ENCODE results near the gene SPG11.

SPG11 gene

GRCh38 chr15:44596511-44597010 is 66.9 kb downstream of the SPG11 start:
- H3K9me3 ChIP-seq (replicated peaks; ENCODE audit: insufficient read depth, low read length), result no peaks in the 10 kb centered on the region
- H3K4me2 ChIP-seq (ENCODE audit: low read depth, low read length), result peak overlapping the region; percentile 49; the same call in 1 of the 2 replicates
- H3K36me3 ChIP-seq (replicated peaks; ENCODE audit: insufficient read depth, low read length), result no peaks in the 10 kb centered on the region
- no peaks in the 10 kb centered on the region for H3K79me2 ChIP-seq (ENCODE audit: low read length)
- no peaks in the 10 kb centered on the region for H3K27me3 ChIP-seq (replicated peaks; ENCODE audit: insufficient read depth, low read length)
- H3K27ac ChIP-seq (ENCODE audit: low read length), result peak overlapping the region; percentile 70; the same call in 1 of the 2 replicates
- H4K20me1 ChIP-seq (ENCODE audit: insufficient read depth, low read length), result no peaks in the 10 kb centered on the region
- no peak overlapping the region for H3K4me3 ChIP-seq (ENCODE audit: low read length)
- peaks cover 18% of the 10 kb centered on the region for H3F3A ChIP-seq (ENCODE audit: insufficient read depth, low read length)
- H3K4me1 ChIP-seq (ENCODE audit: low read length), result peaks cover 24% of the 10 kb centered on the region
- DNase-seq, result peak; percentile 12
- no peak overlapping the region for H2AFZ ChIP-seq (ENCODE audit: low read length)
- H3K9ac ChIP-seq (ENCODE audit: low read length), result no peak overlapping the region
- TF ChIP-seq EZH2phosphoT487 (IDR thresholded peaks at IDR 0.05; ENCODE audit: low read length), result no peak
- TF ChIP-seq, protein P1, sequence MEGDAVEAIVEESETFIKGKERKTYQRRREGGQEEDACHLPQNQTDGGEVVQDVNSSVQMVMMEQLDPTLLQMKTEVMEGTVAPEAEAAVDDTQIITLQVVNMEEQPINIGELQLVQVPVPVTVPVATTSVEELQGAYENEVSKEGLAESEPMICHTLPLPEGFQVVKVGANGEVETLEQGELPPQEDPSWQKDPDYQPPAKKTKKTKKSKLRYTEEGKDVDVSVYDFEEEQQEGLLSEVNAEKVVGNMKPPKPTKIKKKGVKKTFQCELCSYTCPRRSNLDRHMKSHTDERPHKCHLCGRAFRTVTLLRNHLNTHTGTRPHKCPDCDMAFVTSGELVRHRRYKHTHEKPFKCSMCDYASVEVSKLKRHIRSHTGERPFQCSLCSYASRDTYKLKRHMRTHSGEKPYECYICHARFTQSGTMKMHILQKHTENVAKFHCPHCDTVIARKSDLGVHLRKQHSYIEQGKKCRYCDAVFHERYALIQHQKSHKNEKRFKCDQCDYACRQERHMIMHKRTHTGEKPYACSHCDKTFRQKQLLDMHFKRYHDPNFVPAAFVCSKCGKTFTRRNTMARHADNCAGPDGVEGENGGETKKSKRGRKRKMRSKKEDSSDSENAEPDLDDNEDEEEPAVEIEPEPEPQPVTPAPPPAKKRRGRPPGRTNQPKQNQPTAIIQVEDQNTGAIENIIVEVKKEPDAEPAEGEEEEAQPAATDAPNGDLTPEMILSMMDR (IDR thresholded peaks at IDR 0.05; ENCODE audit: low read length), result no peak
- TF ChIP-seq EZH2 (optimal IDR thresholded peaks at IDR 0.05; ENCODE audit: low read depth, low read length), result no peak
- H3K9me2 ChIP-seq (replicated peaks; ENCODE audit: insufficient read depth, low read length), result no peaks in the 10 kb centered on the region

- Histone ChIP-seq H3K36me3 (replicated peaks; ENCODE audit: insufficient read depth, low read length) (no peaks in the 10 kb centered on the region), H2AFZ (ENCODE audit: low read length) (no peak overlapping the region), H3K4me3 (ENCODE audit: low read length) (no peak overlapping the region), H3K9me3 (replicated peaks; ENCODE audit: insufficient read depth, low read length) (no peaks in the 10 kb centered on the region), H3K4me1 (ENCODE audit: low read length) (peaks cover 24% of the 10 kb centered on the region), H3K4me2 (ENCODE audit: low read depth, low read length) (peak overlapping the region; percentile 49; the same call in 1 of the 2 replicates), H3K9me2 (replicated peaks; ENCODE audit: insufficient read depth, low read length) (no peaks in the 10 kb centered on the region), H3F3A (ENCODE audit: insufficient read depth, low read length) (peaks cover 18% of the 10 kb centered on the region), H3K9ac (ENCODE audit: low read length) (no peak overlapping the region), H3K79me2 (ENCODE audit: low read length) (no peaks in the 10 kb centered on the region), H3K27me3 (replicated peaks; ENCODE audit: insufficient read depth, low read length) (no peaks in the 10 kb centered on the region), H3K27ac (ENCODE audit: low read length) (peak overlapping the region; percentile 70), H4K20me1 (ENCODE audit: insufficient read depth, low read length) (no peaks in the 10 kb centered on the region)
- peak; percentile 78 for DNase-seq
- TF ChIP-seq EZH2phosphoT487 (IDR thresholded peaks at IDR 0.05; ENCODE audit: low read length) (no peak), EZH2 (optimal IDR thresholded peaks at IDR 0.05; ENCODE audit: low read depth, low read length) (no peak)
- TF ChIP-seq, protein P1 (IDR thresholded peaks at IDR 0.05; ENCODE audit: low read length), result no peak
Measured at GRCh38 chr15:44595656-44596510, 67.6 kb downstream of the SPG11 start.

DNA sequence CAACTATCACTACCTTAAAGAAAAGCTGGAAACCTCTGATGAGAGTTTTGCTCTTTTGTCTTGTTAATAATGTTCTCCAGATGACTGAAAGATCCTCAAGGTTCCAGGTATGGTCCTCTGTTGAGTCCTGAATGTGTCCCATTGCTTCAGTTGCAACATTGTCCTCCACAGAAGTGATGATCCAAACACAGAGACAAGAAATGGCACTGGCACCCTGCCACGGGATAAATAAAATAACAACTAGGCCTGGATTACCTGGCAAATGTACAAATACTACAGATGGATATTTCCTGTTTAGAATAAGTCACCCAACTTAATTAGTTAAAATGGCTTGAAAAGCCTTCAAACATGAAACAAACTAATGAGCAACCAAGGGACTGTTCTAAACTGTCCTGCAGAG is 68.2 kb downstream of the SPG11 start:
- Histone ChIP-seq H3K36me3 (replicated peaks; ENCODE audit: insufficient read depth, low read length) (no peaks in the 10 kb centered on the region), H3F3A (ENCODE audit: insufficient read depth, low read length) (peaks cover 18% of the 10 kb centered on the region)

More for the DNA sequence above, 68.2 kb downstream of the SPG11 start:
- H3K4me3 ChIP-seq (ENCODE audit: low read length), result no peak overlapping the region
- H3K9me3 ChIP-seq (replicated peaks; ENCODE audit: insufficient read depth, low read length), result no peaks in the 10 kb centered on the region
- H3K4me1 ChIP-seq (ENCODE audit: low read length), result peaks cover 24% of the 10 kb centered on the region
- peak overlapping the region; percentile 70; the same call in 1 of the 2 replicates for H3K27ac ChIP-seq (ENCODE audit: low read length)
- no peaks in the 10 kb centered on the region for H4K20me1 ChIP-seq (ENCODE audit: insufficient read depth, low read length)
- no peak overlapping the region for H2AFZ ChIP-seq (ENCODE audit: low read length)
- H3K9ac ChIP-seq (ENCODE audit: low read length), result no peak overlapping the region
- no peaks in the 10 kb centered on the region for H3K9me2 ChIP-seq (replicated peaks; ENCODE audit: insufficient read depth, low read length)
- TF ChIP-seq, protein P1 (IDR thresholded peaks at IDR 0.05; ENCODE audit: low read length), result no peak
- TF ChIP-seq EZH2phosphoT487 (IDR thresholded peaks at IDR 0.05; ENCODE audit: low read length), result no peak
- H3K27me3 ChIP-seq (replicated peaks; ENCODE audit: insufficient read depth, low read length), result no peaks in the 10 kb centered on the region
- no peaks in the 10 kb centered on the region for H3K79me2 ChIP-seq (ENCODE audit: low read length)
- DNase-seq, result no peak
- no peak overlapping the region for H3K4me2 ChIP-seq (ENCODE audit: low read depth, low read length)

All from MM.1S (cell line).